B cell (primary cell): ENCODE results near the gene NMNAT1. TPM values are rescaled to one million over a fixed set of nuclear protein-coding genes. Genes with fewer than 3 reads are reported as not detected.
"Not testable (repeated sequence)": the region's sequence is repeated elsewhere in the genome, so short reads cannot be mapped to it uniquely, and the experiment has no call there.

Experiments used
- ATAC-seq: fragments of 200-7000 bp; cut with Tn5 transposase; one replicate; pipeline ENCODE4 v1.10.0; 2021; ENCODE audit warnings: low read depth, mild to moderate bottlenecking, moderate number of reproducible peaks, moderate library complexity
- CTCF ChIA-PET: fragments of 350-600 bp; sonication (Branson Sonifier 250); formaldehyde crosslinking; loops from one replicate; lab custom pipeline; 2021; ENCODE audit warnings: antibody characterized with exemption, inconsistent platforms; lab: Charles Lee
- POLR2A ChIA-PET: fragments of 350-600 bp; sonication (Branson Sonifier 250); formaldehyde crosslinking; loops from one replicate; lab custom pipeline; 2021; ENCODE audit warnings: antibody characterized with exemption; lab: Charles Lee
- DNase-seq: peaks from one replicate; pipeline ENCODE4 v3.0.0; 2013
- H2AFZ ChIP-seq: 2 replicates; pipeline ENCODE4 v1.6.1; 2012; ENCODE audit warnings: mild to moderate bottlenecking, low read depth, low read length; ENCODE audit not compliant: insufficient read depth, poor library complexity, severe bottlenecking
- H3K27ac ChIP-seq, 2 donors: 1 replicate in 1 of 2; 2 replicates in 1 of 2; pipeline ENCODE4 v1.5.1; 2012 to 2013; ENCODE audit warnings: low read length in 2 of 2, mild to moderate bottlenecking in 2 of 2, moderate library complexity in 1 of 2
- H3K27me3 ChIP-seq, 4 experiments: fragments of 200-600 bp in 1 of 4; sonication (generic) in 1 of 4; replicated peaks in 1 of 4; 1 replicate in 2 of 4; 2 replicates in 2 of 4; pipeline versions ENCODE4 v1.6.1 to v1.7.0; 2013 to 2016; ENCODE audit warnings: low read length in 3 of 4, mild to moderate bottlenecking in 2 of 4, mixed read lengths in 1 of 4, moderate library complexity in 1 of 4; ENCODE audit not compliant: insufficient read depth in 4 of 4, control insufficient read depth in 3 of 4; ENCODE audit errors: control extremely low read depth in 1 of 4
- H3K36me3 ChIP-seq, 2 experiments: replicated peaks in 1 of 2; 1 replicate in 1 of 2; 2 replicates in 1 of 2; pipeline versions ENCODE4 v1.6.1 to v1.7.1; 2013; ENCODE audit warnings: low read length in 1 of 2; ENCODE audit not compliant: insufficient read depth in 2 of 2, control insufficient read depth in 1 of 2; ENCODE audit errors: control extremely low read depth in 1 of 2, extremely low read depth in 1 of 2
- H3K4me1 ChIP-seq, 2 donors: fragments of 200-600 bp in 1 of 2; sonication (generic) in 1 of 2; 1 replicate in 1 of 2; 2 replicates in 1 of 2; pipeline versions ENCODE4 v1.5.1 to v1.6.1; 2013 to 2017; ENCODE audit warnings: low read length in 2 of 2; ENCODE audit not compliant: control insufficient read depth in 2 of 2, insufficient read depth in 2 of 2
- H3K4me2 ChIP-seq: replicated peaks from 2 replicates; pipeline ENCODE3; 2012; ENCODE audit warnings: mild to moderate bottlenecking, low read depth, low read length; ENCODE audit not compliant: poor library complexity, severe bottlenecking
- H3K4me3 ChIP-seq, 5 experiments: fragments of 200-600 bp in 1 of 5; sonication (generic) in 1 of 5; 1 replicate in 3 of 5; 2 replicates in 2 of 5; pipeline versions ENCODE4 v1.5.1 to v1.7.0; 2011 to 2016; ENCODE audit warnings: low read length in 4 of 5, mild to moderate bottlenecking in 4 of 5, low read depth in 2 of 5, control low read depth in 1 of 5, moderate library complexity in 1 of 5; ENCODE audit not compliant: insufficient read depth in 1 of 5; ENCODE audit errors: control extremely low read depth in 1 of 5, extremely low read depth in 1 of 5
- H3K79me2 ChIP-seq: fragments of 200-600 bp; sonication (generic); one replicate; pipeline ENCODE4 v1.6.0; 2016; ENCODE audit warnings: low read length; ENCODE audit not compliant: control insufficient read depth, insufficient read depth
- H3K9ac ChIP-seq: fragments of 200-600 bp; sonication (generic); 2 replicates; pipeline ENCODE4 v1.6.1; 2017; ENCODE audit warnings: mild to moderate bottlenecking, low read length, moderate library complexity
- H3K9me3 ChIP-seq, 3 donors: one replicate each; pipeline versions ENCODE4 v1.6.1 to v1.7.1; 2013; ENCODE audit warnings: low read length in 2 of 3; ENCODE audit not compliant: control insufficient read depth in 2 of 3, insufficient read depth in 1 of 3; ENCODE audit errors: control extremely low read depth in 1 of 3
- H4K20me1 ChIP-seq: 2 replicates; pipeline ENCODE4 v1.6.0; 2012; ENCODE audit warnings: mild to moderate bottlenecking, low read length; ENCODE audit not compliant: insufficient read depth, control insufficient read depth, poor library complexity, severe bottlenecking
- H3K27ac Mint-ChIP-seq: one replicate; pipeline ENCODE4 v1.8.0; 2021; ENCODE audit warnings: mixed read lengths
- H3K27me3 Mint-ChIP-seq: one replicate; pipeline ENCODE4 v1.8.0; 2021; ENCODE audit warnings: mixed read lengths
- H3K4me1 Mint-ChIP-seq: one replicate; pipeline ENCODE4 v1.8.0; 2021; ENCODE audit warnings: mixed read lengths
- H3K4me3 Mint-ChIP-seq: one replicate; pipeline ENCODE4 v1.8.0; 2021; ENCODE audit warnings: mixed read lengths
- H3K9me3 Mint-ChIP-seq: one replicate; pipeline ENCODE4 v1.8.0; 2022; ENCODE audit warnings: mixed read lengths; ENCODE audit not compliant: insufficient read depth
- CTCF ChIP-seq: fragments of 200-600 bp; IDR thresholded peaks from one replicate; pipeline ENCODE4 v1.8.0; 2022; ENCODE audit warnings: antibody characterized with exemption, mild to moderate bottlenecking
- EZH2 ChIP-seq: IDR thresholded peaks from 2 replicates; pipeline ENCODE4 v1.6.1; 2012; ENCODE audit warnings: borderline replicate concordance, low read depth, mild to moderate bottlenecking, moderate library complexity, low read length; ENCODE audit not compliant: insufficient read depth, poor library complexity, severe bottlenecking
- WGBS: methylation state at CpG from one replicate; pipeline ENCODE4 v1.1.5; 2013; ENCODE audit warnings: missing lambda C conversion rate; ENCODE audit not compliant: insufficient coverage; 5-methylcytosine and 5-hydroxymethylcytosine counted together
- intact Hi-C: fragments of 100-400 bp; cut with micrococcal nuclease; formaldehyde crosslinking; loops from one replicate; pipeline ENCODE4 v1.10.0; 2022
- polyA plus RNA-seq: library from polyadenylated mRNA; depleted of rRNA; stranded (reverse); fragments of >200 nt; gene quantifications from 2 replicates; pipeline ENCODE4 v1.2.3, GENCODE V29; 2012
- total RNA-seq, 2 donors: library from RNA; stranded (reverse); fragments of 120-200 nt in 1 of 2; gene quantifications; 1 replicate in 1 of 2; 2 replicates in 1 of 2; pipeline versions ENCODE4 v1.2.3 to v1.2.4, GENCODE V29; 2013 to 2022

Gene NMNAT1
- total and polyA plus RNA-seq, 2 donors (not counting 1 experiment from before 2014, with no cell fraction given): 4.5 to 8.0 TPM

DNA sequence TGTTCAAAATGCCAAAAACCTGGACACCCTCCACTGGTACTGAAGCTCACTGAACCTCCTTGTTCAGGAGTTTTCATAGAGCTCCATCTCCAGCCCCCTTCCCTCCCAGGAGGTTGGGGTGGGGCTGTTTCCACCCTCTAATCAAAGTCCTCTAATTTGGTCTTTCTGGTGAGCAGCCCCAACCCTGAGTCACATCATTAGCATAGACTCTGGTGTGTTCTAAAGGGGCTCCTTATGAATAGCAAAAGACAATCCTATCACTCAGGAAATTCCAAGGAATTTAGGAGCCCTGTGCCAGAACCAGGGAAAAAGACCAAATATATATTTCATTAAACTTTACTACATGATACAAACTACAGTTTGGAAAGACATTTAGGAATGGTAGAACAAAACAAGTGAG lies 76.3 kb downstream of the NMNAT1 start:
- ChIA-PET POLR2A (no interaction called here), CTCF (no interaction called here)
- ATAC-seq: no peak
- no peaks in the 10 kb centered on the region for H3K79me2 ChIP-seq
- no peaks in the 10 kb centered on the region for H4K20me1 ChIP-seq
- H3K4me3 ChIP-seq: no peak overlapping the region
- no peak for DNase-seq
- H3K9ac ChIP-seq: no peak overlapping the region
- intact Hi-C loops: no loop called here
- TF ChIP-seq CTCF (no peak), EZH2 (no peak)
- H3K4me1 ChIP-seq: no peaks in the 10 kb centered on the region
- H3K27me3 ChIP-seq: no peaks in the 10 kb centered on the region
- no peaks in the 10 kb centered on the region for H3K9me3 ChIP-seq
- no peak overlapping the region for H3K27ac Mint-ChIP-seq
- H3K27ac ChIP-seq: no peak overlapping the region
- H3K4me1 Mint-ChIP-seq: peaks cover 4% of the 10 kb centered on the region
- H3K27me3 Mint-ChIP-seq: no peaks in the 10 kb centered on the region
- H3K4me3 Mint-ChIP-seq: no peak overlapping the region
- no peak overlapping the region for H3K4me2 ChIP-seq
- H3K9me3 Mint-ChIP-seq: no peaks in the 10 kb centered on the region
- no peak overlapping the region for H2AFZ ChIP-seq
- H3K36me3 ChIP-seq: no peaks in the 10 kb centered on the region

- H4K20me1 ChIP-seq: no peaks in the 10 kb centered on the region
- no peaks in the 10 kb centered on the region for H3K79me2 ChIP-seq
- no peaks in the 10 kb centered on the region for H3K27me3 ChIP-seq
- Mint-ChIP-seq H3K4me3 (no peak overlapping the region), H3K27me3 (no peaks in the 10 kb centered on the region), H3K4me1 (peaks cover 4% of the 10 kb centered on the region), H3K9me3 (no peaks in the 10 kb centered on the region), H3K27ac (no peak overlapping the region)
- H3K36me3 ChIP-seq: no peaks in the 10 kb centered on the region
- no peaks in the 10 kb centered on the region for H3K4me1 ChIP-seq
- ChIA-PET CTCF (no interaction called here), POLR2A (no interaction called here)
- no peak overlapping the region for H3K27ac ChIP-seq
- DNase-seq (no peak), ATAC-seq (no peak)
- TF ChIP-seq CTCF (no peak), EZH2 (no peak)
- 75% methylated on average over 2 of the region's 3 CpGs for WGBS
- no peak overlapping the region for H3K4me3 ChIP-seq
- no peak overlapping the region for H3K4me2 ChIP-seq
- H3K9ac ChIP-seq: no peak overlapping the region
- no peaks in the 10 kb centered on the region for H3K9me3 ChIP-seq
- no peak overlapping the region for H2AFZ ChIP-seq
- intact Hi-C loops: no loop called here
Observed at GRCh38 chr1:10020086-10020485, 76.8 kb downstream of the NMNAT1 start.

DNA sequence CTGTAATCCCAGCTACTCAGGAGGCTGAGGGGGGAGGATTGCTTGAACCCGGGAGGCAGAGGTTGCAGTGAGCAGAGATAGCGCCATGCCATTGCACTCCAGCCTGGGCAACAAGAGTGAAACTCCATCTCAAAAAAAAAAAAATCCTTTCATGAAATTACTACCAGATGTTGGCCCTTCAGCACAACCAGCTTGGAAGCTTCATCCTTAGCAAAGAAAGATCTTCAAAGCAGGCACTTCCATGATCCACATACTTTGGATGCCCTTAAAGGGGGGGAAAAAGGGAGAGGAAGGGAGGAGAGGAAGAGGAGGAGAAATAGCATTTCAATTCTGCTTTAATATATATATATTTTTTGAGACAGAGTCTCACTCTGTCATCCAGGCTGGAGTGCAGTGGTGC lies 77.4 kb downstream of the NMNAT1 start:
- H3K9me3 Mint-ChIP-seq, H3K4me3 Mint-ChIP-seq, H3K4me1 Mint-ChIP-seq, H3K27me3 Mint-ChIP-seq, intact Hi-C loops, H3K9me3 ChIP-seq, H3K79me2 ChIP-seq, H3K27ac Mint-ChIP-seq, POLR2A ChIA-PET, DNase-seq, H3K27me3 ChIP-seq, H3K36me3 ChIP-seq, H2AFZ ChIP-seq, H3K27ac ChIP-seq, H3K4me1 ChIP-seq, H4K20me1 ChIP-seq, H3K9ac ChIP-seq, ATAC-seq, CTCF ChIA-PET, H3K4me2 ChIP-seq, H3K4me3 ChIP-seq: not testable (repeated sequence)
- no CpG with 5 or more reads among the region's 2 CpGs for WGBS
